K562 (cell line): ENCODE results near the gene CBFA2T2.

Experiments used
- CTCF ChIP-seq, 3 experiments: IDR thresholded peaks in 2 of 3; conservative IDR thresholded peaks in 1 of 3; 2 replicates each; pipeline ENCODE4 v1.5.1; 2011 to 2012; ENCODE audit warnings: low read length in 3 of 3, mild to moderate bottlenecking in 3 of 3, control low read depth in 2 of 3, improper control_type of control experiment in 1 of 3, inconsistent platforms in 1 of 3, low read depth in 1 of 3, mixed read lengths in 1 of 3, moderate library complexity in 1 of 3; ENCODE audit not compliant: insufficient read depth in 2 of 3
- HCFC1 ChIP-seq: IDR thresholded peaks from 2 replicates; pipeline ENCODE4 v1.6.1; 2012; ENCODE audit warnings: low read depth, low read length, improper control_type of control experiment
- RAD51 ChIP-seq: fragments of 450-650 bp; IDR thresholded peaks from 2 replicates; pipeline ENCODE4 v1.7.1; 2016; ENCODE audit warnings: low read depth, mild to moderate bottlenecking, borderline replicate concordance
- ZNF766 ChIP-seq: fragments of 200-800 bp; sonication (Bioruptor generic); conservative IDR thresholded peaks from 2 replicates; pipeline ENCODE4 v1.6.1; 2016; ENCODE audit warnings: missing genetic modification characterization, missing compliant biosample characterization

GRCh38 chr20:33578510-33578909 lies 88.6 kb downstream of the CBFA2T2 start:
- no peak for TF ChIP-seq HCFC1
- no peak for TF ChIP-seq RAD51
- no peak for TF ChIP-seq ZNF766 (CRISPR knock-in tag)
- no peak for TF ChIP-seq CTCF (IDR thresholded peaks at IDR 0.05 in 2 of 3, conservative IDR thresholded peaks at IDR 0.05 in 1 of 3; ENCODE audit: insufficient read depth in 2 of 3, low read depth in 1 of 3, low read length in 3 of 3)
